Measurements from ENCODE around the gene KRTAP3-3. TPM values are rescaled to one million over a fixed set of nuclear protein-coding genes. Genes with fewer than 3 reads are reported as not detected.
A peak's percentile ranks its signal among the peaks of the same experiment; 100 is the strongest.

The KRTAP3-3 gene
- total and polyA plus RNA-seq, 2 experiments from 2014 or later, result not detected

GRCh38 chr17:41008811-41009210 lies 14.8 kb upstream of the KRTAP3-3 start, which contains the start of gene KRTAP3-1:
Gene KRTAP3-1, minus strand, starts transcription at chr17:41009128. Its CDS starts 54 bp downstream, at chr17:41009074.
- no peak within 1 kb of the TSS for H2AFZ ChIP-seq
- no peaks in the 10 kb centered on the region for H3K27me3 ChIP-seq (ENCODE audit: insufficient read depth)
- no peak within 1 kb of the TSS for H3K4me3 Mint-ChIP-seq
- ATAC-seq, result peak; percentile 34; the same call in 2 of the 3 replicates
- no peaks in the 10 kb centered on the region for H3F3A ChIP-seq (replicated peaks; ENCODE audit: low read depth)
- H3K4me1 Mint-ChIP-seq, result peaks cover 10% of the 10 kb centered on the region; the same call in 2 of the 3 replicates
- no peak for DNase-seq (ENCODE audit: low spot score)
- no peaks in the 10 kb centered on the region; the same call in 1 of the 2 replicates for H3K9me2 ChIP-seq (ENCODE audit: insufficient read depth)
- peak within 1 kb of the TSS; percentile 27; the same call in 1 of the 2 replicates for H3K4me2 ChIP-seq
- H3K79me2 ChIP-seq (replicated peaks; ENCODE audit: insufficient read depth), result no peaks in the 10 kb centered on the region
- H3K9me3 Mint-ChIP-seq, result no peaks in the 10 kb centered on the region
- H3K27ac Mint-ChIP-seq, result no peak within 1 kb of the TSS
- H3K27me3 Mint-ChIP-seq (ENCODE audit: insufficient read depth, low read depth, poor library complexity), result peaks cover 1% of the 10 kb centered on the region
- no peak within 1 kb of the TSS for H3K27ac ChIP-seq (ENCODE audit: low read depth)
- H3K36me3 Mint-ChIP-seq (ENCODE audit: low read depth), result no peaks in the 10 kb centered on the region
- H3K4me3 ChIP-seq, result no peak within 1 kb of the TSS
- H4K20me1 ChIP-seq (replicated peaks; ENCODE audit: insufficient read depth), result no peaks in the 10 kb centered on the region
- no peaks in the 10 kb centered on the region for H3K36me3 ChIP-seq (ENCODE audit: insufficient read depth)
- H3K4me1 ChIP-seq (ENCODE audit: insufficient read depth), result peaks cover 14% of the 10 kb centered on the region
- no peak for TF ChIP-seq JUNB (IDR thresholded peaks at IDR 0.05; ENCODE audit: unreplicated experiment)
- no peak for TF ChIP-seq ZNF331 (CRISPR knock-in tag; IDR thresholded peaks at IDR 0.05; ENCODE audit: low read depth)
- no peak for TF ChIP-seq CTCF (conservative IDR thresholded peaks at IDR 0.05; ENCODE audit: low read depth in 2 of 2)

GRCh38 chr17:41004397-41004796 lies 10.4 kb upstream of the KRTAP3-3 start:
- Mint-ChIP-seq H3K36me3 (ENCODE audit: low read depth) (no peaks in the 10 kb centered on the region), H3K9me3 (no peaks in the 10 kb centered on the region), H3K27me3 (ENCODE audit: insufficient read depth, low read depth, poor library complexity) (peaks cover 1% of the 10 kb centered on the region), H3K4me3 (no peak overlapping the region), H3K27ac (no peak overlapping the region), H3K4me1 (peaks cover 8% of the 10 kb centered on the region; the same call in 2 of the 3 replicates)
- H3K4me3 ChIP-seq, result no peak overlapping the region
- H4K20me1 ChIP-seq (replicated peaks; ENCODE audit: insufficient read depth), result no peaks in the 10 kb centered on the region
- H2AFZ ChIP-seq, result no peak overlapping the region
- no peak overlapping the region for H3K27ac ChIP-seq (ENCODE audit: low read depth)
- peaks cover 9% of the 10 kb centered on the region for H3K4me1 ChIP-seq (ENCODE audit: insufficient read depth)
- H3K79me2 ChIP-seq (replicated peaks; ENCODE audit: insufficient read depth), result no peaks in the 10 kb centered on the region
- DNase-seq (ENCODE audit: low spot score) (no peak), ATAC-seq (no peak)
- H3K36me3 ChIP-seq (ENCODE audit: insufficient read depth), result no peaks in the 10 kb centered on the region
- H3F3A ChIP-seq (replicated peaks; ENCODE audit: low read depth), result no peaks in the 10 kb centered on the region
- no peaks in the 10 kb centered on the region for H3K27me3 ChIP-seq (ENCODE audit: insufficient read depth)
- no peaks in the 10 kb centered on the region for H3K9me2 ChIP-seq (ENCODE audit: insufficient read depth)
- H3K4me2 ChIP-seq, result no peak overlapping the region
- TF ChIP-seq POLR2AphosphoS5 (IDR thresholded peaks at IDR 0.05; ENCODE audit: low read depth) (no peak), ZNF462 (CRISPR knock-in tag; IDR thresholded peaks at IDR 0.05) (no peak)
- TF ChIP-seq, protein P1, sequence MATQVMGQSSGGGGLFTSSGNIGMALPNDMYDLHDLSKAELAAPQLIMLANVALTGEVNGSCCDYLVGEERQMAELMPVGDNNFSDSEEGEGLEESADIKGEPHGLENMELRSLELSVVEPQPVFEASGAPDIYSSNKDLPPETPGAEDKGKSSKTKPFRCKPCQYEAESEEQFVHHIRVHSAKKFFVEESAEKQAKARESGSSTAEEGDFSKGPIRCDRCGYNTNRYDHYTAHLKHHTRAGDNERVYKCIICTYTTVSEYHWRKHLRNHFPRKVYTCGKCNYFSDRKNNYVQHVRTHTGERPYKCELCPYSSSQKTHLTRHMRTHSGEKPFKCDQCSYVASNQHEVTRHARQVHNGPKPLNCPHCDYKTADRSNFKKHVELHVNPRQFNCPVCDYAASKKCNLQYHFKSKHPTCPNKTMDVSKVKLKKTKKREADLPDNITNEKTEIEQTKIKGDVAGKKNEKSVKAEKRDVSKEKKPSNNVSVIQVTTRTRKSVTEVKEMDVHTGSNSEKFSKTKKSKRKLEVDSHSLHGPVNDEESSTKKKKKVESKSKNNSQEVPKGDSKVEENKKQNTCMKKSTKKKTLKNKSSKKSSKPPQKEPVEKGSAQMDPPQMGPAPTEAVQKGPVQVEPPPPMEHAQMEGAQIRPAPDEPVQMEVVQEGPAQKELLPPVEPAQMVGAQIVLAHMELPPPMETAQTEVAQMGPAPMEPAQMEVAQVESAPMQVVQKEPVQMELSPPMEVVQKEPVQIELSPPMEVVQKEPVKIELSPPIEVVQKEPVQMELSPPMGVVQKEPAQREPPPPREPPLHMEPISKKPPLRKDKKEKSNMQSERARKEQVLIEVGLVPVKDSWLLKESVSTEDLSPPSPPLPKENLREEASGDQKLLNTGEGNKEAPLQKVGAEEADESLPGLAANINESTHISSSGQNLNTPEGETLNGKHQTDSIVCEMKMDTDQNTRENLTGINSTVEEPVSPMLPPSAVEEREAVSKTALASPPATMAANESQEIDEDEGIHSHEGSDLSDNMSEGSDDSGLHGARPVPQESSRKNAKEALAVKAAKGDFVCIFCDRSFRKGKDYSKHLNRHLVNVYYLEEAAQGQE (IDR thresholded peaks at IDR 0.05; ENCODE audit: unreplicated experiment), result no peak
- TF ChIP-seq, protein P2, sequence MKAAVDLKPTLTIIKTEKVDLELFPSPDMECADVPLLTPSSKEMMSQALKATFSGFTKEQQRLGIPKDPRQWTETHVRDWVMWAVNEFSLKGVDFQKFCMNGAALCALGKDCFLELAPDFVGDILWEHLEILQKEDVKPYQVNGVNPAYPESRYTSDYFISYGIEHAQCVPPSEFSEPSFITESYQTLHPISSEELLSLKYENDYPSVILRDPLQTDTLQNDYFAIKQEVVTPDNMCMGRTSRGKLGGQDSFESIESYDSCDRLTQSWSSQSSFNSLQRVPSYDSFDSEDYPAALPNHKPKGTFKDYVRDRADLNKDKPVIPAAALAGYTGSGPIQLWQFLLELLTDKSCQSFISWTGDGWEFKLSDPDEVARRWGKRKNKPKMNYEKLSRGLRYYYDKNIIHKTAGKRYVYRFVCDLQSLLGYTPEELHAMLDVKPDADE (IDR thresholded peaks at IDR 0.05), result no peak
